ENCODE data around the gene NME8.

DNA sequence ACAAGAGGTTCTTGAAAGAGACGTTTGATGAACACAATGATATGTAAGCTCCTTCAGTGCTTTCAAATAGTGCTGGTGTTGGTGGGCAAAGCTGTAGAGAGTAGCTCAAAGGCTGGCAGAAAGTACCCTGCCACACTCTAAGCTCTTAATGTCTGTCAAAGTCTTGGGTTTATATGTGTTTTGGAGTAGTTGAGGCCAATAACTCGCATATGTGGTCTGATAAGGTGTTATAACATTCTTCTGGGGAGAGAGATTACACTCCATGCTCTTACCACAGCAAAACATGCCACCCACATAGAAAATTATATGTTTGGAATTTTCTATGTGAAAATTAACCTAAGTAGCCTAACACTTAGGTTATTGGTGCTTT lies 30.8 kb upstream of the NME8 start:
- no peak for TF ChIP-seq YY1 (IDR thresholded peaks at IDR 0.05; ENCODE audit: low read depth)
- TF ChIP-seq ZBTB7A (IDR thresholded peaks at IDR 0.05; ENCODE audit: low read depth) = no peak
- TF ChIP-seq, protein P1, sequence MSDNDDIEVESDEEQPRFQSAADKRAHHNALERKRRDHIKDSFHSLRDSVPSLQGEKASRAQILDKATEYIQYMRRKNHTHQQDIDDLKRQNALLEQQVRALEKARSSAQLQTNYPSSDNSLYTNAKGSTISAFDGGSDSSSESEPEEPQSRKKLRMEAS (IDR thresholded peaks at IDR 0.05) = no peak
- no peak for TF ChIP-seq EGR1 (IDR thresholded peaks at IDR 0.05)
- TF ChIP-seq, protein P2, sequence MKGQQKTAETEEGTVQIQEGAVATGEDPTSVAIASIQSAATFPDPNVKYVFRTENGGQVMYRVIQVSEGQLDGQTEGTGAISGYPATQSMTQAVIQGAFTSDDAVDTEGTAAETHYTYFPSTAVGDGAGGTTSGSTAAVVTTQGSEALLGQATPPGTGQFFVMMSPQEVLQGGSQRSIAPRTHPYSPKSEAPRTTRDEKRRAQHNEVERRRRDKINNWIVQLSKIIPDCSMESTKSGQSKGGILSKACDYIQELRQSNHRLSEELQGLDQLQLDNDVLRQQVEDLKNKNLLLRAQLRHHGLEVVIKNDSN (IDR thresholded peaks at IDR 0.05) = no peak
- TF ChIP-seq EP300 (IDR thresholded peaks at IDR 0.05; ENCODE audit: borderline replicate concordance) = no peak
- TF ChIP-seq TEAD4 (IDR thresholded peaks at IDR 0.05) = no peak

Data from Ishikawa (cell line).